MM.1S (cell line): ENCODE results near the gene EVA1A.

Experiments
- DNase-seq: peaks from one replicate; pipeline ENCODE4 v3.0.0-alpha.2; 2015
- H2AFZ ChIP-seq: fragments of 300-600 bp; sonication (generic); 2 replicates; pipeline ENCODE4 v1.6.0; 2016; ENCODE audit warnings: antibody characterized with exemption, low read length
- H3F3A ChIP-seq: fragments of 300-600 bp; sonication (generic); 2 replicates; pipeline ENCODE4 v1.6.1; 2016; ENCODE audit warnings: mild to moderate bottlenecking, antibody characterized with exemption, low read length, moderate library complexity, mixed read lengths; ENCODE audit not compliant: insufficient read depth
- H3K27ac ChIP-seq: fragments of 300-600 bp; sonication (generic); 2 replicates; pipeline ENCODE4 v1.5.1; 2016; ENCODE audit warnings: mild to moderate bottlenecking, low read length
- H3K27me3 ChIP-seq: fragments of 300-600 bp; sonication (generic); replicated peaks from 2 replicates; pipeline ENCODE4 v1.6.0; 2016; ENCODE audit warnings: low read length; ENCODE audit not compliant: insufficient read depth
- H3K36me3 ChIP-seq: fragments of 300-600 bp; sonication (generic); replicated peaks from 2 replicates; pipeline ENCODE4 v1.6.1; 2016; ENCODE audit warnings: mild to moderate bottlenecking, low read length, mixed read lengths; ENCODE audit not compliant: insufficient read depth
- H3K4me1 ChIP-seq: fragments of 300-600 bp; sonication (generic); 2 replicates; pipeline ENCODE4 v1.6.1; 2016; ENCODE audit warnings: low read length, mixed read lengths
- H3K4me2 ChIP-seq: fragments of 300-600 bp; sonication (generic); 2 replicates; pipeline ENCODE4 v1.6.0; 2016; ENCODE audit warnings: low read depth, low read length
- H3K4me3 ChIP-seq: fragments of 300-600 bp; sonication (generic); 2 replicates; pipeline ENCODE4 v1.5.1; 2016; ENCODE audit warnings: low read length, mixed read lengths
- H3K79me2 ChIP-seq: fragments of 300-600 bp; sonication (generic); 2 replicates; pipeline ENCODE4 v1.6.1; 2016; ENCODE audit warnings: mixed run types, low read length, mixed read lengths
- H3K9ac ChIP-seq: fragments of 300-600 bp; sonication (generic); 2 replicates; pipeline ENCODE4 v1.6.1; 2016; ENCODE audit warnings: low read length, mixed read lengths
- H3K9me2 ChIP-seq: fragments of 300-600 bp; sonication (generic); replicated peaks from 2 replicates; pipeline ENCODE4 v1.6.1; 2016; ENCODE audit warnings: mild to moderate bottlenecking, low read length, mixed read lengths; ENCODE audit not compliant: insufficient read depth
- H3K9me3 ChIP-seq: fragments of 300-600 bp; sonication (generic); replicated peaks from 2 replicates; pipeline ENCODE4 v1.6.1; 2016; ENCODE audit warnings: mild to moderate bottlenecking, low read length, mixed read lengths; ENCODE audit not compliant: insufficient read depth
- H4K20me1 ChIP-seq: fragments of 300-600 bp; sonication (generic); 2 replicates; pipeline ENCODE4 v1.6.1; 2016; ENCODE audit warnings: mild to moderate bottlenecking, low read length, moderate library complexity, mixed read lengths; ENCODE audit not compliant: insufficient read depth
- EZH2 ChIP-seq: fragments of 300-600 bp; sonication (generic); optimal IDR thresholded peaks from 2 replicates; pipeline ENCODE3; 2017; ENCODE audit warnings: low read depth, mild to moderate bottlenecking, antibody characterized with exemption, low read length, mixed read lengths
- EZH2phosphoT487 ChIP-seq: fragments of 300-600 bp; sonication (generic); IDR thresholded peaks from 2 replicates; pipeline ENCODE4 v1.6.1; 2018; ENCODE audit warnings: antibody characterized with exemption, low read length
- TF ChIP-seq, protein P1 (sequence below): fragments of 300-600 bp; sonication (generic); IDR thresholded peaks from 2 replicates; pipeline ENCODE4 v1.5.1; 2016; ENCODE audit warnings: antibody characterized with exemption, low read length, mixed read lengths

The EVA1A gene

DNA sequence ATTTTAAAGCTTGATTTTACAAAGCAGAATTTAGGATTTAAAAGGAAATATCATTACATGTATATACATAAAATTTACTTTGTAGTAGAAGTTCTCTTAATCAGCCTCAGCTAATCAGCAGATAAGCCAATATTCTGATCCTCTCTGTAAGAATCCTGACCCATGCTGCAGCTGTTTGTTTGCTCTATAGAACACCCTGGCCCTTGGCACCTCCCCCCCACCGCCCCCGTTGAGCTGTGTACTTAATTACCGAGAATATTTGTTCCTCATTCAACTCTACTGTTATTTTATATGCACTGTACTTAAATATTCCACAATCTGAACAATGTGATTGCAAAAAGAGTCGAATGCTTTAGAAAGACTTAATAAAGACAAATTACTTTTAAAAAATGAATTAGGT is 98.0 kb downstream of the EVA1A start:
- DNase-seq, result no peak
- H3K79me2 ChIP-seq, result no peaks in the 10 kb centered on the region
- TF ChIP-seq EZH2phosphoT487 (no peak), EZH2 (no peak)
- TF ChIP-seq, protein P1, sequence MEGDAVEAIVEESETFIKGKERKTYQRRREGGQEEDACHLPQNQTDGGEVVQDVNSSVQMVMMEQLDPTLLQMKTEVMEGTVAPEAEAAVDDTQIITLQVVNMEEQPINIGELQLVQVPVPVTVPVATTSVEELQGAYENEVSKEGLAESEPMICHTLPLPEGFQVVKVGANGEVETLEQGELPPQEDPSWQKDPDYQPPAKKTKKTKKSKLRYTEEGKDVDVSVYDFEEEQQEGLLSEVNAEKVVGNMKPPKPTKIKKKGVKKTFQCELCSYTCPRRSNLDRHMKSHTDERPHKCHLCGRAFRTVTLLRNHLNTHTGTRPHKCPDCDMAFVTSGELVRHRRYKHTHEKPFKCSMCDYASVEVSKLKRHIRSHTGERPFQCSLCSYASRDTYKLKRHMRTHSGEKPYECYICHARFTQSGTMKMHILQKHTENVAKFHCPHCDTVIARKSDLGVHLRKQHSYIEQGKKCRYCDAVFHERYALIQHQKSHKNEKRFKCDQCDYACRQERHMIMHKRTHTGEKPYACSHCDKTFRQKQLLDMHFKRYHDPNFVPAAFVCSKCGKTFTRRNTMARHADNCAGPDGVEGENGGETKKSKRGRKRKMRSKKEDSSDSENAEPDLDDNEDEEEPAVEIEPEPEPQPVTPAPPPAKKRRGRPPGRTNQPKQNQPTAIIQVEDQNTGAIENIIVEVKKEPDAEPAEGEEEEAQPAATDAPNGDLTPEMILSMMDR, result no peak

DNA sequence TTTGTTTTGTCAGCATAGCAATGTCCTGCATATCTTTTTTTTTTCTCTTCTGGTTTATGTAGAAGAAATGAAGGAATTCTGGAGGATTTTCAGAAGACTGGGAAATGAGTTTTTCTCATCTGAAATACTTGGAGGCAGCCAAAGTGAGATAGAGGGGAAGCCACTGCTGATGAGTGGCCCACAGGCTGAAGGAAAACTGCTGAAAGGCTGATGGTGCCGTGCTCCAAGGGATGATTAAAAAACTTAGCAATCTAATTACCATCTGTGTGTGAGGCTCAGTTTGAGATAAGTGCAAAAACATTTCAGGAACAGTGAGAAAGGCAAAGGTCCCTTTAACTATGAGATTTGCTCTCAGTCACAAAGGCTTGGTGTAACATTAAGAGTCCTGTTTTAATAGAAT is 98.5 kb downstream of the EVA1A start:
- Histone ChIP-seq H4K20me1 (no peaks in the 10 kb centered on the region), H3F3A (no peaks in the 10 kb centered on the region), H2AFZ (no peak overlapping the region), H3K36me3 (no peaks in the 10 kb centered on the region), H3K4me1 (no peaks in the 10 kb centered on the region), H3K4me3 (no peak overlapping the region), H3K9me3 (no peaks in the 10 kb centered on the region), H3K79me2 (no peaks in the 10 kb centered on the region), H3K27ac (no peak overlapping the region), H3K4me2 (no peak overlapping the region), H3K9me2 (no peaks in the 10 kb centered on the region), H3K27me3 (no peaks in the 10 kb centered on the region), H3K9ac (no peak overlapping the region)
- no peak for DNase-seq
- TF ChIP-seq, protein P1, result no peak
- TF ChIP-seq EZH2 (no peak), EZH2phosphoT487 (no peak)

More for the DNA sequence above, 98.0 kb downstream of the EVA1A start:
- H2AFZ ChIP-seq, result no peak overlapping the region
- H4K20me1 ChIP-seq, result no peaks in the 10 kb centered on the region
- no peak overlapping the region for H3K4me2 ChIP-seq
- no peaks in the 10 kb centered on the region for H3F3A ChIP-seq
- H3K9ac ChIP-seq, result no peak overlapping the region
- no peak overlapping the region for H3K27ac ChIP-seq
- no peaks in the 10 kb centered on the region for H3K9me2 ChIP-seq
- no peaks in the 10 kb centered on the region for H3K9me3 ChIP-seq
- no peaks in the 10 kb centered on the region for H3K27me3 ChIP-seq
- no peak overlapping the region for H3K4me3 ChIP-seq
- H3K4me1 ChIP-seq, result no peaks in the 10 kb centered on the region
- H3K36me3 ChIP-seq, result no peaks in the 10 kb centered on the region

DNA sequence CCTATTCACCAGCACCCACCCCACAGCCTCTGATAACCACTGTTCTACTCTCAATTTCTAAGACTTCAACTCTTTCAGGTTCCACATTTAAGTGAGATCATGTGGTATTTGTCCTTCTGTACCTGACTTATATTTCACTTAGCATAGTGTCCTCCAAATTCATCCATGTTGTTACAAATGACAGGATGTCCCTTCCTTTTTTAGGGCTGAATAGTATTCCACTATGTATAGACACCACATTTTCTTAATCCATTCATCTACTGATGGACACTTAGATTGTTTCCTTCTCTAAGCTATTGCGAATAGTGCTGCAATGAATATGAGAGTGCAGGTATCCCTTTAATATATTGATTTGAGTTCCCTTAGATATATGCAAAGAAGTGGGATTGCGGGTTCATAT is 100.1 kb downstream of the EVA1A start:
- Histone ChIP-seq H3F3A (no peaks in the 10 kb centered on the region), H3K9me2 (no peaks in the 10 kb centered on the region), H4K20me1 (no peaks in the 10 kb centered on the region), H2AFZ (no peak overlapping the region), H3K27ac (no peak overlapping the region), H3K36me3 (no peaks in the 10 kb centered on the region), H3K4me2 (no peak overlapping the region), H3K27me3 (no peaks in the 10 kb centered on the region), H3K9ac (no peak overlapping the region), H3K4me3 (no peak overlapping the region), H3K4me1 (no peaks in the 10 kb centered on the region), H3K79me2 (no peaks in the 10 kb centered on the region), H3K9me3 (no peaks in the 10 kb centered on the region)
- DNase-seq, result no peak
- TF ChIP-seq, protein P1, result no peak
- TF ChIP-seq EZH2 (no peak), EZH2phosphoT487 (no peak)
